HUES64 (cell line): ENCODE data around the gene PLEKHA5.
"Not testable (repeated sequence)": the region's sequence is repeated elsewhere in the genome, so short reads cannot be mapped to it uniquely, and the experiment has no call there.

ENCODE experiments used
- H3K27ac ChIP-seq: 2 replicates; pipeline ENCODE4 v1.7.0; 2013; ENCODE audit warnings: low read depth, low read length, inconsistent platforms
- H3K27me3 ChIP-seq: 2 replicates; pipeline ENCODE4 v1.6.1; 2013; ENCODE audit warnings: mild to moderate bottlenecking, low read length; ENCODE audit not compliant: insufficient read depth
- H3K36me3 ChIP-seq: 2 replicates; pipeline ENCODE4 v1.6.1; 2013; ENCODE audit warnings: mild to moderate bottlenecking, low read length; ENCODE audit not compliant: insufficient read depth
- H3K4me1 ChIP-seq: 2 replicates; pipeline ENCODE4 v1.6.1; 2013; ENCODE audit warnings: mild to moderate bottlenecking, low read length, moderate library complexity; ENCODE audit not compliant: insufficient read depth
- H3K4me3 ChIP-seq: 2 replicates; pipeline ENCODE4 v1.5.1; 2013; ENCODE audit warnings: mild to moderate bottlenecking, low read length, moderate library complexity
- H3K9ac ChIP-seq: 2 replicates; pipeline ENCODE4 v1.6.1; 2013; ENCODE audit warnings: mild to moderate bottlenecking, low read depth, low read length
- H3K9me3 ChIP-seq: 2 replicates; pipeline ENCODE4 v1.6.1; 2013; ENCODE audit warnings: low read depth, low read length; ENCODE audit not compliant: insufficient read depth
- WGBS: fragments of 150-250, 120-280 bp; methylation state at CpG from one replicate; pipeline ENCODE4 v1.1.7; 2013; ENCODE audit warnings: missing lambda C conversion rate; 5-methylcytosine and 5-hydroxymethylcytosine counted together

Gene PLEKHA5

DNA sequence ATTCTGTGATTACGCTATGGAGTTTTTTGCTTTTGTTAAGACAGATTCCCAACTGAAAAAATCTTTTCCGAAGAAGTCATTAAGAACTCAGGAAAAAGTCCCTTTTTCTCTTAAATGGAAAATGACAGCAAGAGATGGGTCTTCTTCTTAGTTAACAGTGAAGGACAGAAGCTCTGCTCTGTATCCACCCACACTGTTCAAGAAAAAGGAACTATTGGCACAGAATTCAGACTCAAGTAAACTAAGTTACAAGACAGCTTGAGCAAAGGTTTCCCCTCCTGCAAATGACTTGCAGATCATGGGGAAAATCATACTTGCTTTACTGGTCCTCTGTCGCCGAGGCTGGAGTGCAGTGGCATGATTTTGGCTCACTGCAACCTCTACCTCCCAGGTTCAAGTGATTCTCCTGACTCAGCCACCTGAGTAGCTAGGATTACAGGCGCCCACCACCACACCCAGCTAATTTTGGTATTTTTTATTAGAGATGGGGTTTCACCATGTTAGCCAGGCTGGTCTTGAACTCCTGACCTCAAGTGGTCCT, 172.6 kb downstream of the PLEKHA5 start:
- WGBS, result 96% methylated on average over 4 of the region's 5 CpGs
- H3K4me3 ChIP-seq, result no peak overlapping the region
- H3K27me3 ChIP-seq, result no peaks in the 10 kb centered on the region
- H3K4me1 ChIP-seq, result peaks cover 9% of the 10 kb centered on the region; the same call in 1 of the 2 replicates
- no peak overlapping the region for H3K27ac ChIP-seq
- no peaks in the 10 kb centered on the region for H3K9me3 ChIP-seq
- no peak overlapping the region for H3K9ac ChIP-seq
- H3K36me3 ChIP-seq, result peaks cover 52% of the 10 kb centered on the region

DNA sequence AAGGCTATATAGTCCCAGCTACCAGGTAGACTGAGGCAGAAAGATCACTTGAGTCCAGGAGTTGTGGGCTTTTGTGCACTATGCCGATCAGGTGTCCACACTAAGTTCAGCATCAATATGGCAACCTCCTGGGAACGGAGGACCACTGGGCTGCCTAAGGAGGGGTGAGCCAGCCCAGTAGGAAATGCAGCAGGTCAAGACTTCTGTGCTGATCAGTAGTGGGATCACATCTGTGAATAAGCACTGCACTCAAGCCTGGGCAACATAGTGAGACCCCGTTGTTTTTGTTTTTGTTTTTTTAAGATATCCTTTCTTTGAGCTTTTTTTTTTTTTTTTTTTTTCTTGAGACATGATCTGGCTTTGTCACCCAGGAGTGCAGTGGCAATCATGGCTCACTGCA, 174.0 kb downstream of the PLEKHA5 start:
- Histone ChIP-seq H3K4me1 (peaks cover 9% of the 10 kb centered on the region; the same call in 1 of the 2 replicates), H3K27me3 (no peaks in the 10 kb centered on the region), H3K27ac (no peak overlapping the region), H3K4me3 (no peak overlapping the region), H3K9ac (no peak overlapping the region), H3K36me3 (peaks cover 52% of the 10 kb centered on the region), H3K9me3 (no peaks in the 10 kb centered on the region)
- 98% methylated on average over 3 of the region's 3 CpGs for WGBS

GRCh38 chr12:19304149-19304750, 174.7 kb downstream of the PLEKHA5 start:
- Histone ChIP-seq H3K4me1 (0 out of 2 replicates have a peak, but pooled peaks cover 5% of the 10 kb centered on the region), H3K9ac (no peak overlapping the region), H3K27ac (no peak overlapping the region), H3K9me3 (no peaks in the 10 kb centered on the region), H3K36me3 (peaks cover 44% of the 10 kb centered on the region), H3K27me3 (no peaks in the 10 kb centered on the region), H3K4me3 (no peak overlapping the region)
- 95% methylated on average over 10 of the region's 10 CpGs for WGBS

- not testable (repeated sequence) for H3K9ac ChIP-seq, H3K27me3 ChIP-seq, H3K4me3 ChIP-seq, H3K9me3 ChIP-seq, H3K4me1 ChIP-seq, H3K27ac ChIP-seq
- H3K36me3 ChIP-seq, result peaks cover 30% of the 10 kb centered on the region
- 95% methylated on average over 14 of the region's 14 CpGs for WGBS
Measured at GRCh38 chr12:19305621-19306020, 176.1 kb downstream of the PLEKHA5 start.

- no peak overlapping the region for H3K4me3 ChIP-seq
- H3K4me1 ChIP-seq, result no peaks in the 10 kb centered on the region
- WGBS, result 96% methylated on average over 35 of the region's 35 CpGs
Measured at GRCh38 chr12:19306366-19306765, 176.8 kb downstream of the PLEKHA5 start.

GRCh38 chr12:19307451-19307850, 177.9 kb downstream of the PLEKHA5 start:
- WGBS, result 92% methylated on average over 6 of the region's 6 CpGs

More at GRCh38 chr12:19306366-19306765, 176.8 kb downstream of the PLEKHA5 start:
- H3K27ac ChIP-seq, result no peak overlapping the region
- peaks cover 29% of the 10 kb centered on the region for H3K36me3 ChIP-seq
- no peak overlapping the region for H3K9ac ChIP-seq
- H3K27me3 ChIP-seq, result no peaks in the 10 kb centered on the region
- H3K9me3 ChIP-seq, result no peaks in the 10 kb centered on the region

DNA sequence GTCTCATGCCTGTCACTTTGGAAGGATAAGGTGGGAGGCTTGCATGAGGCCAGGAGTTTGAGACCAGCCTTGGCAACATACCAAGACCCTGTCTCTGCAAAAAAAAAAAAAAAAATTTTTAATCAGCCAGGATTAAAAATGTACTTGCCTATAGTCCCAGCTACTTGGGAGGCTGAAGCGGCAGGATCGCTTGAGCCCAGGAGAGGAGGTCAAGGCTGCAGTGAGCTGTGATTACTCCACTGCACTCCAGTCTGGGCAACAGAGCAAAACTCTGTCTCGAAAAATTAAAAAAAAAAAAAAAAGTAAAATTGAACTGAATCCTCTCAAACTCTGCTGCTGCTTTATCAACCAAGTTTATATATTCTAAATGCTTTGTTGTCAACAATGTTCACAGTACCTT, 181.6 kb downstream of the PLEKHA5 start:
- Histone ChIP-seq H3K9me3 (no peaks in the 10 kb centered on the region), H3K27ac (no peak overlapping the region), H3K4me1 (no peaks in the 10 kb centered on the region), H3K36me3 (peaks cover 12% of the 10 kb centered on the region), H3K9ac (no peak overlapping the region), H3K4me3 (no peak overlapping the region), H3K27me3 (no peaks in the 10 kb centered on the region)
- 94% methylated on average over 3 of the region's 3 CpGs for WGBS

More at GRCh38 chr12:19307451-19307850, 177.9 kb downstream of the PLEKHA5 start:
- no peaks in the 10 kb centered on the region for H3K27me3 ChIP-seq
- no peaks in the 10 kb centered on the region for H3K9me3 ChIP-seq
- H3K4me3 ChIP-seq, result no peak overlapping the region
- no peak overlapping the region for H3K27ac ChIP-seq
- no peaks in the 10 kb centered on the region for H3K4me1 ChIP-seq
- H3K36me3 ChIP-seq, result peaks cover 21% of the 10 kb centered on the region
- H3K9ac ChIP-seq, result no peak overlapping the region

GRCh38 chr12:19312637-19313036, 183.1 kb downstream of the PLEKHA5 start:
- H3K4me3 ChIP-seq, result no peak overlapping the region
- H3K27ac ChIP-seq, result no peak overlapping the region
- H3K4me1 ChIP-seq, result no peaks in the 10 kb centered on the region
- no peaks in the 10 kb centered on the region for H3K27me3 ChIP-seq
- no peaks in the 10 kb centered on the region for H3K9me3 ChIP-seq
- peaks cover 4% of the 10 kb centered on the region for H3K36me3 ChIP-seq
- no peak overlapping the region for H3K9ac ChIP-seq
- 94% methylated on average over 2 of the region's 2 CpGs for WGBS

DNA sequence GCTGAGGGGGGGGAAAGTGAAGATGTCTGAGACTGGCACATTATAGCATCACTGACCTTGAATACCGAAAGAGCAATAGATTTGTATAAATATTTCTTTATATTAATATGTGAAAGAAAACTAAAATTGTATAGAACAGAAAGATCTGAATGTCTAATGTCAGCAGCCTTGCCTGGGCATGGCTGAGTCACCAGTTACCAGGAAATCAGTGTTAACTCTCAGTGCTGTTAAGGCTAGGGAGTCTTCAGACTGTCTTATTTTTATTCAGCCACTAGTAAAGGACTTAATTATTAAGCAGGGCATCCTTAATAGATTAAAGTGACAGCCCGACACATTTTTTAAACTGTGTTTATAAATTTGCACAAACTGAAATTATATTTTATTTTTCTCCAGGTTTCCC, 186.9 kb downstream of the PLEKHA5 start:
- Histone ChIP-seq H3K4me1 (no peaks in the 10 kb centered on the region), H3K27me3 (no peaks in the 10 kb centered on the region), H3K9ac (no peak overlapping the region), H3K9me3 (no peaks in the 10 kb centered on the region), H3K27ac (no peak overlapping the region), H3K36me3 (peaks cover 26% of the 10 kb centered on the region), H3K4me3 (no peak overlapping the region)
- WGBS, result no CpG with 5 or more reads among the region's 2 CpGs

- no peaks in the 10 kb centered on the region for H3K9me3 ChIP-seq
- 99% methylated on average over 3 of the region's 5 CpGs for WGBS
Measured at GRCh38 chr12:19322376-19322775, 192.8 kb downstream of the PLEKHA5 start.

GRCh38 chr12:19323805-19324204, 194.3 kb downstream of the PLEKHA5 start:
- no peaks in the 10 kb centered on the region for H3K9me3 ChIP-seq
- peaks cover 73% of the 10 kb centered on the region for H3K36me3 ChIP-seq
- no peak overlapping the region for H3K27ac ChIP-seq
- no peaks in the 10 kb centered on the region for H3K4me1 ChIP-seq
- H3K27me3 ChIP-seq, result no peaks in the 10 kb centered on the region
- no peak overlapping the region for H3K4me3 ChIP-seq
- no peak overlapping the region for H3K9ac ChIP-seq
- 83% methylated on average over 1 of the region's 2 CpGs for WGBS

More at GRCh38 chr12:19322376-19322775, 192.8 kb downstream of the PLEKHA5 start:
- Histone ChIP-seq H3K27me3 (no peaks in the 10 kb centered on the region), H3K4me3 (no peak overlapping the region), H3K9ac (no peak overlapping the region), H3K4me1 (no peaks in the 10 kb centered on the region), H3K36me3 (peaks cover 72% of the 10 kb centered on the region), H3K27ac (no peak overlapping the region)
